ENCODE data around the gene SPATA45.

DNA sequence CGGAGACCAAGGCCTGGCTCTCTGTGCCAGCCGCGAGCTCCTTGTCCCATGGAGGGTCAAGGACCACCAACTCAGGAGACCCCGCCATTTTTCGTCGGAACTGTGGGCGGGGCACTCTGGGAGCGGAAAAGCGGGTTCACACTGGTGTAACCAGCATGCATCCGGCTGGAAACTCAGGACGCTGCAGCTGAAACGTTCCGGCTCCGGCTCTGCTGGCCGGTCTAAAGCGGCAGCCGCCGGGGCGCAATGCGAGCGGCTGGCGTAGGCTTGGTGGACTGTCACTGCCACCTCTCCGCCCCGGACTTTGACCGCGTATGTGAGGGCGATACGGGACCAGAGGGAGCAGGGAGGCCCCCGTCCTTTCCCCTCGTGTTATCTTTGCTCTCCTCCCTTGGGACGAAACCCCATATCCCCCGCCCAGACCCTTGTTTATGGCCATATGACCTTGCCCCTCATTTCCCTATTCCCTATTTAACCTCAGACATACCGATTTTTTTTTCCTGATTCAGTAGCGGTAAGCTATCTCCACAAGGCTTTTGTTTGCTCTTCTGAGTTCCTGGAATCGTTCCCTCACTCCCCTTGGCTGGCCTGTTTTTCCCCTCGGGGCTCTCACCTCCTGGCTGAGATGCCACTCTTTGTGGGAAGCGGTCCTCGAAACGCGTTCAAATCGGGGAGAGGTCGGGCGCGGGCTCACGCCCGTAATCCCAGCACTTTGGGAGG lies 55.6 kb downstream of the SPATA45 start, which contains the start of the genes NSL1 and TATDN3:
- TF ChIP-seq, protein P1, sequence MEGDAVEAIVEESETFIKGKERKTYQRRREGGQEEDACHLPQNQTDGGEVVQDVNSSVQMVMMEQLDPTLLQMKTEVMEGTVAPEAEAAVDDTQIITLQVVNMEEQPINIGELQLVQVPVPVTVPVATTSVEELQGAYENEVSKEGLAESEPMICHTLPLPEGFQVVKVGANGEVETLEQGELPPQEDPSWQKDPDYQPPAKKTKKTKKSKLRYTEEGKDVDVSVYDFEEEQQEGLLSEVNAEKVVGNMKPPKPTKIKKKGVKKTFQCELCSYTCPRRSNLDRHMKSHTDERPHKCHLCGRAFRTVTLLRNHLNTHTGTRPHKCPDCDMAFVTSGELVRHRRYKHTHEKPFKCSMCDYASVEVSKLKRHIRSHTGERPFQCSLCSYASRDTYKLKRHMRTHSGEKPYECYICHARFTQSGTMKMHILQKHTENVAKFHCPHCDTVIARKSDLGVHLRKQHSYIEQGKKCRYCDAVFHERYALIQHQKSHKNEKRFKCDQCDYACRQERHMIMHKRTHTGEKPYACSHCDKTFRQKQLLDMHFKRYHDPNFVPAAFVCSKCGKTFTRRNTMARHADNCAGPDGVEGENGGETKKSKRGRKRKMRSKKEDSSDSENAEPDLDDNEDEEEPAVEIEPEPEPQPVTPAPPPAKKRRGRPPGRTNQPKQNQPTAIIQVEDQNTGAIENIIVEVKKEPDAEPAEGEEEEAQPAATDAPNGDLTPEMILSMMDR (IDR thresholded peaks at IDR 0.05) = peak in 1 of 6 experiments; percentile 25
- peak; percentile 92 to 95 for TF ChIP-seq POLR2AphosphoS5 (IDR thresholded peaks at IDR 0.05)
